ENCODE measurements around the gene DNHD1. TPM values are rescaled to one million over a fixed set of nuclear protein-coding genes. Genes with fewer than 3 reads are reported as not detected.

Gene DNHD1
- total and polyA plus RNA-seq, 5 donors from 2014 or later, result 0.65 to 32.7 (median 1.6) TPM

DNA sequence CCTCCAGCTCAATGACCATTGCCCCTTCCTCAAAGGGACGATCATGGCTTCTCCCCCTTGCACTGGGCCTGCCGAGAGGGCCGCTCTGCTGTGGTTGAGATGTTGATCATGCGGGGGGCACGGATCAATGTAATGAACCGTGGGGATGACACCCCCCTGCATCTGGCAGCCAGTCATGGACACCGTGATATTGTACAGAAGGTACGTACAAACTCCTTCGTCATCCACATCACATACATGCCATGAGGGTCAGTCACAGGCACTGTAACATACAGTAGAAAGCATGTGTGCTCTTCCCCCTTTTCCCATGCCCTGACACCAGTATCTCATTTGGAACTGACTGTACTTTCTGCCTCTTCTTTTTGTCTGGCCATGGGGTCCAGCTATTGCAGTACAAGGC is 110.9 kb downstream of the DNHD1 start:
- Histone ChIP-seq H3K36me3 (ENCODE audit: control insufficient read depth, insufficient read depth, low read length) (peaks cover 36% of the 10 kb centered on the region), H3K9me3 (ENCODE audit: control insufficient read depth in 2 of 2, low read length in 2 of 2) (no peaks in the 10 kb centered on the region), H3K27ac (ENCODE audit: insufficient read depth, low read length, poor library complexity, severe bottlenecking) (peak overlapping the region; percentile 75), H3K4me3 (ENCODE audit: low read depth, low read length) (peak overlapping the region; percentile 54), H3K4me1 (ENCODE audit: control insufficient read depth, insufficient read depth, low read length, poor library complexity, severe bottlenecking) (peaks cover 71% of the 10 kb centered on the region), H3K27me3 (ENCODE audit: control insufficient read depth, insufficient read depth, low read length) (no peaks in the 10 kb centered on the region)
- Mint-ChIP-seq H3K9me3 (no peaks in the 10 kb centered on the region), H3K4me3 (peak overlapping the region in 1 of 4 donors; percentile 16), H3K4me1 (peaks cover 8 to 38% (median 30%) of the 10 kb centered on the region in 4 donors), H3K27me3 (no peaks in the 10 kb centered on the region), H3K36me3 (peaks cover 21% of the 10 kb centered on the region), H3K27ac (peak overlapping the region in 1 of 3 donors; percentile 60)
- ATAC-seq (ENCODE audit: low read depth in 2 of 2), result no peak
- DNase-seq, result no peak

DNA sequence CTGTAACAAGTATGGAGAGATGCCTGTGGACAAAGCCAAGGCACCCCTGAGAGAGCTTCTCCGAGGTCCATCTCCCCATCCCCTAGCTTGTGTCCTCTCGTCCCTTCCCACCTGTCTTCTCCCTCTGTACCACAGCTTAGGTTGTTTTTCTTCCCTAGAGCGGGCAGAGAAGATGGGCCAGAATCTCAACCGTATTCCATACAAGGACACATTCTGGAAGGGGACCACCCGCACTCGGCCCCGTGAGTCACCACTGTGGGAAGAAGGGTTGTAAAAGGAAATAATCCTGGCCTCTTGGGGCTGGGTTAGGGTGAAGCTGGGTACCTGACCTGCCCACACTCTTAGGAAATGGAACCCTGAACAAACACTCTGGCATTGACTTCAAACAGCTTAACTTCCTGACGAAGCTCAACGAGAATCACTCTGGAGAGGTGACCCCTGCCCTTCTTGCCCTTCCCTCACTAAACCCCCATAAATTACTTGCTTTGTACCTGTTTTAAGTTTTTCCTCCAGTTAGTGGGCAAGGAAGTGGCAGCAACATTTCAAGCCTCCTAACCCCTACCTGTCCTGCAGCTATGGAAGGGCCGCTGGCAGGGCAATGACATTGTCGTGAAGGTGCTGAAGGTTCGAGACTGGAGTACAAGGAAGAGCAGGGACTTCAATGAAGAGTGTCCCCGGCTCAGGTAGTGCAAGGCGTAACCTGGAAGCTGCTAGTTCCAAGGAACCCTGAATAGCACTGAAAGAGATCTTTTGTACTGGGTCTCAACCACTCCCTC is 111.8 kb downstream of the DNHD1 start:
- Histone ChIP-seq H3K27ac (ENCODE audit: insufficient read depth, low read length, poor library complexity, severe bottlenecking) (peak overlapping the region; percentile 57), H3K27me3 (ENCODE audit: control insufficient read depth, insufficient read depth, low read length) (no peaks in the 10 kb centered on the region), H3K4me3 (ENCODE audit: low read depth, low read length) (no peak overlapping the region), H3K36me3 (ENCODE audit: control insufficient read depth, insufficient read depth, low read length) (peaks cover 36% of the 10 kb centered on the region), H3K9me3 (ENCODE audit: control insufficient read depth in 2 of 2, low read length in 2 of 2) (no peaks in the 10 kb centered on the region), H3K4me1 (ENCODE audit: control insufficient read depth, insufficient read depth, low read length, poor library complexity, severe bottlenecking) (peaks cover 71% of the 10 kb centered on the region)
- H3K9me3 Mint-ChIP-seq, result no peaks in the 10 kb centered on the region
- no peak for ATAC-seq (ENCODE audit: low read depth in 2 of 2)
- H3K4me3 Mint-ChIP-seq, result peak overlapping the region in 1 of 4 donors; percentile 16
- DNase-seq, result no peak
- H3K27ac Mint-ChIP-seq, result peak overlapping the region in 1 of 3 donors; percentile 98
- peaks cover 21% of the 10 kb centered on the region for H3K36me3 Mint-ChIP-seq
- peaks cover 8 to 38% (median 30%) of the 10 kb centered on the region in 4 donors for H3K4me1 Mint-ChIP-seq
- H3K27me3 Mint-ChIP-seq, result no peaks in the 10 kb centered on the region

DNA sequence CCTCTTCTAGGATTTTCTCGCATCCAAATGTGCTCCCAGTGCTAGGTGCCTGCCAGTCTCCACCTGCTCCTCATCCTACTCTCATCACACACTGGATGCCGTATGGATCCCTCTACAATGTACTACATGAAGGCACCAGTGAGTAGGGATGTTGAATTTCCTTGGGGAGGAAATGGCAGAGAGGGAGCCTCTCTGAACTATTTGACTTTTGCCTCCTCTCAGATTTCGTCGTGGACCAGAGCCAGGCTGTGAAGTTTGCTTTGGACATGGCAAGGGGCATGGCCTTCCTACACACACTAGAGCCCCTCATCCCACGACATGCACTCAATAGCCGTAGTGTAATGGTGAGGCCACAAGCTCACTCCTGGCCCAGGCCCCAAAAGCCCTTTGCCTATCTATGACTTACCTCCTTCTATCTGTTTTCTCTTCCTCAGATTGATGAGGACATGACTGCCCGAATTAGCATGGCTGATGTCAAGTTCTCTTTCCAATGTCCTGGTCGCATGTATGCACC is 112.5 kb downstream of the DNHD1 start:
- ATAC-seq (ENCODE audit: low read depth in 2 of 2), result no peak
- no peak for DNase-seq
- H3K4me3 ChIP-seq (ENCODE audit: low read depth, low read length), result no peak overlapping the region
- Mint-ChIP-seq H3K36me3 (peaks cover 21% of the 10 kb centered on the region), H3K4me3 (peak overlapping the region in 3 of 4 donors; percentile 62 to 94 (median 73)), H3K4me1 (peaks cover 8 to 38% (median 30%) of the 10 kb centered on the region in 4 donors), H3K9me3 (no peaks in the 10 kb centered on the region), H3K27me3 (no peaks in the 10 kb centered on the region), H3K27ac (peak overlapping the region in 2 of 3 donors; percentile 2 to 98)
- H3K36me3 ChIP-seq (ENCODE audit: control insufficient read depth, insufficient read depth, low read length), result peaks cover 36% of the 10 kb centered on the region
- H3K27ac ChIP-seq (ENCODE audit: insufficient read depth, low read length, poor library complexity, severe bottlenecking), result peak overlapping the region; percentile 57
- H3K9me3 ChIP-seq (ENCODE audit: control insufficient read depth in 2 of 2, low read length in 2 of 2), result no peaks in the 10 kb centered on the region
- peaks cover 66% of the 10 kb centered on the region for H3K4me1 ChIP-seq (ENCODE audit: control insufficient read depth, insufficient read depth, low read length, poor library complexity, severe bottlenecking)
- H3K27me3 ChIP-seq (ENCODE audit: control insufficient read depth, insufficient read depth, low read length), result no peaks in the 10 kb centered on the region

DNA sequence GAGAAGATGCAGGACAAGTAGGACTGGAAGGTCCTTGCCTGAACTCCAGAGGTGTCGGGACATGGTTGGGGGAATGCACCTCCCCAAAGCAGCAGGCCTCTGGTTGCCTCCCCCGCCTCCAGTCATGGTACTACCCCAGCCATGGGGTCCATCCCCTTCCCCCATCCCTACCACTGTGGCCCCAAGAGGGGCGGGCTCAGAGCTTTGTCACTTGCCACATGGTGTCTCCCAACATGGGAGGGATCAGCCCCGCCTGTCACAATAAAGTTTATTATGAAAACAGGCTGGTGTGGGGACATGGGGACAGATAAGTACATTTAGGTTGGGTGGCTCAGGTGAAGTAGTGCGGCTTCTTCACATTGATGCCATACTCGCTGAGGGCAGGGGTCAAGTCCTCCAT is 113.5 kb downstream of the DNHD1 start:
- H3K27ac ChIP-seq (ENCODE audit: insufficient read depth, low read length, poor library complexity, severe bottlenecking), result peak overlapping the region; percentile 95
- H3K4me1 ChIP-seq (ENCODE audit: control insufficient read depth, insufficient read depth, low read length, poor library complexity, severe bottlenecking), result peaks cover 56% of the 10 kb centered on the region
- H3K27ac Mint-ChIP-seq, result peak overlapping the region in 1 of 3 donors; percentile 98
- H3K36me3 Mint-ChIP-seq, result peaks cover 27% of the 10 kb centered on the region
- peak overlapping the region in 3 of 4 donors; percentile 92 to 95 (median 94) for H3K4me3 Mint-ChIP-seq
- H3K4me1 Mint-ChIP-seq, result peaks cover 8 to 42% (median 34%) of the 10 kb centered on the region in 4 donors
- ATAC-seq (ENCODE audit: low read depth in 2 of 2) (no peak), DNase-seq (no peak)
- H3K27me3 ChIP-seq (ENCODE audit: control insufficient read depth, insufficient read depth, low read length), result no peaks in the 10 kb centered on the region
- no peaks in the 10 kb centered on the region for H3K27me3 Mint-ChIP-seq
- no peaks in the 10 kb centered on the region for H3K9me3 Mint-ChIP-seq
- peak overlapping the region; percentile 71 for H3K4me3 ChIP-seq (ENCODE audit: low read depth, low read length)
- H3K9me3 ChIP-seq (ENCODE audit: control insufficient read depth in 2 of 2, low read length in 2 of 2), result no peaks in the 10 kb centered on the region
- H3K36me3 ChIP-seq (ENCODE audit: control insufficient read depth, insufficient read depth, low read length), result peaks cover 38% of the 10 kb centered on the region

DNA sequence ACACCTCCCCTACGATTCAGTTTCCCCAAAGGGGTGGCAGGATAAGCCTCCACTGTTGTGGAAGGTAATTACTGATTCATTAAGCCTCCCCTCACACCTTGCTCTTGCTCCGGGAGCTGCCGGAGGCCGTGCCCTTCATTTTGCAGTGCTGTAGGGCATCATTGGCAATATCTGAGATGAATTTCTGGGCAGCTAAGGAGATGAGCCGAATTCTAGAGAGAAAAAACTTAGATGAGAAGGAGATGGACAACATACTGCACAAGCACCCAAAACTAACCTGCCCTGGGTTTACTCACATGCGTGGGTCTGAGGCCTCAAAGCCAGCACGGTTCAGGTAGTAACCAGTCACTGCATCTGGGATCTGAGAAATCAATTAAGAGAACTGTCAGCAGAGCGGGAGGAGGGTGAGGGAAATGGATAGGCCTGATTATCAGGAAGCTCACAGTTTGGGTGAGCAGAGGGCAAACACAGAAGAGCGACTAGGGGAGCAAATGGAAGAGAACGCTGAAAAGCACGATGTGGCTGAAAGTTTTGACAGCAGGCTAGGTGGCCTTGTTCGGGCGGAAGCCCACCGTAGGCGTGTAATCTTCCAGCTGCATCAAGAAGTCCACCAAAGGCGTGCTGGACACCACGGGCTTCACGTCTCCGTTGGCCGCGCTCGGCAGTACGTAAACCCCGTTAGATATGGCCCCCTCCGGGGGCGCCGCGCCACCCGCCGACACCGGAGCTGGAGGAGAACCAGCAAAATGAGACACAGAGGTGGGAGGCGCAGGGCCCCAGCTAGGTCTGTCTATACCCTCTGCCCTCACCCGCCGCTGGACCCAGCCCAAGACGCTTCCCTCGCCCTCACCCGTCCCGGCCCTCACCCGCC is 114.2 kb downstream of the DNHD1 start:
- Mint-ChIP-seq H3K4me1 (peaks cover 2 to 47% (median 40%) of the 10 kb centered on the region in 4 donors), H3K27me3 (no peaks in the 10 kb centered on the region)

DNA sequence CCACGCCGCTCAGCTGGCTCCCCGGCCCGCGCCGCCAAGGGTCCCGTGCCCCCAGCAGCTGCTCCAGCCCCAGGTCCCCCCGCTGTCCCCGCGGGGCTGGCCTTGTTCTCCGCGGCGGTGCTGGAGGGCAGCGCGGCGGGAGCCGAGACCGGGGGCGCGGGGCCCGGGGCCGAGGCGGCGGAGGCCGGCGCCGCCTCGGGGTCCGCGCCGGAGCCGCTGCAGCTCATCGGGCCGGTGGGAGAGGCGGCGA is 114.8 kb downstream of the DNHD1 start:
- peaks cover 0 to 51% (median 38%) of the 10 kb centered on the region in 4 donors for H3K4me1 Mint-ChIP-seq
- no peak overlapping the region for H3K4me3 ChIP-seq (ENCODE audit: low read depth, low read length)
- ATAC-seq (ENCODE audit: low read depth in 2 of 2), result peak; percentile 1 to 9

More for the DNA sequence above, 114.2 kb downstream of the DNHD1 start:
- H3K27me3 ChIP-seq (ENCODE audit: control insufficient read depth, insufficient read depth, low read length), result no peaks in the 10 kb centered on the region
- Mint-ChIP-seq H3K27ac (peak overlapping the region in 2 of 3 donors; percentile 98), H3K4me3 (peak overlapping the region in 3 of 4 donors; percentile 92 to 95 (median 94)), H3K9me3 (no peaks in the 10 kb centered on the region), H3K36me3 (peaks cover 33% of the 10 kb centered on the region)
- ATAC-seq (ENCODE audit: low read depth in 2 of 2), result no peak
- peaks cover 44% of the 10 kb centered on the region for H3K36me3 ChIP-seq (ENCODE audit: control insufficient read depth, insufficient read depth, low read length)
- H3K27ac ChIP-seq (ENCODE audit: insufficient read depth, low read length, poor library complexity, severe bottlenecking), result peak overlapping the region; percentile 95
- peak in 1 of 3 donors; percentile 42 for DNase-seq
- peaks cover 48% of the 10 kb centered on the region for H3K4me1 ChIP-seq (ENCODE audit: control insufficient read depth, insufficient read depth, low read length, poor library complexity, severe bottlenecking)
- no peaks in the 10 kb centered on the region for H3K9me3 ChIP-seq (ENCODE audit: control insufficient read depth in 2 of 2, low read length in 2 of 2)
- peak overlapping the region; percentile 71 for H3K4me3 ChIP-seq (ENCODE audit: low read depth, low read length)

DNA sequence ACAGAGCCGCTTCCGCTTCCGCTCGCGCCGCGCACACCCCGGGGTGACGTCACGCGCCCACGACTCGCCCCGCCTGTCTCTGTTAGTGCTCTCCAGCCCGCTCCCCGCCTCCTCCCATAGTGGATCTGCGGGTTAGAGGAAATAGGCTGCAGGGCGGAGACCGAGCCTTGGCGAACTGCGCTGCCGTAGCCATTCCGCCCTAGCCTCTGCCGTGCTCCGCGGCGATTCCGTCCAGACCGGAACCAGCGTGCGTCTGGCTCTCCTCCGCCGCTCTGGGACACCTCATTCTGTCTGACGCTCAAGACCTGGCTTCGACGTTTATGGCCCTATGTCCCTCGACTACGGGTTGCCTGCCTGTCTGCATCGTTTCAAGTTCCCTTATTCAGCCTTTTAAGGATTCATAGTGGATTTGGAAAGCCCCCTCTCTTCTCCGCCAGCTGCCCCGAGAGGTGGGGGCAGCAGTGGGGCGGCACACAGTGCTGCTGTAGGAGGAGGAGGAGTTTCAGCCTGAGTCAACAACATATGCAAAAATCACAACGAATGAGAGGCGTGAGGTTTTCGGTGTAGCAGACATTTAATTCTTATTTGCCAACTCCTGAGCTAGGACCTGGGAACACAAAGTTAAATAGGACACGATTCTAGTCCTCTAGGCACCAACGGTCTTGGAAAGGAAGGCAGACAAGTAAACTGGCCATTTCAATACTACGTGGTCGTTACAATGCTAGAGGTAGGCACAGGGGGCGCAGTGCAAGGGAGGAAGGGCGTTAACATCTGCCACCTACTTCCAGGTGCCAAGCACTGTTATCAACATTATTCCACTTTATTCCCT is 115.3 kb downstream of the DNHD1 start, which contains the start of gene TAF10:
Gene TAF10, minus strand, starts transcription at position 4 of the 829 bp plus-strand sequence. CDS start 27 bp downstream, outside the sequence.
- H3K36me3 Mint-ChIP-seq, result peaks cover 36% of the 10 kb centered on the region

More for the DNA sequence above, 114.8 kb downstream of the DNHD1 start:
- Histone ChIP-seq H3K27me3 (ENCODE audit: control insufficient read depth, insufficient read depth, low read length) (no peaks in the 10 kb centered on the region), H3K9me3 (ENCODE audit: control insufficient read depth in 2 of 2, low read length in 2 of 2) (no peaks in the 10 kb centered on the region), H3K27ac (ENCODE audit: insufficient read depth, low read length, poor library complexity, severe bottlenecking) (peak overlapping the region; percentile 95), H3K4me1 (ENCODE audit: control insufficient read depth, insufficient read depth, low read length, poor library complexity, severe bottlenecking) (peaks cover 45% of the 10 kb centered on the region), H3K36me3 (ENCODE audit: control insufficient read depth, insufficient read depth, low read length) (peaks cover 50% of the 10 kb centered on the region)
- H3K4me3 Mint-ChIP-seq, result peak overlapping the region in 3 of 4 donors; percentile 92 to 95 (median 94)
- no peaks in the 10 kb centered on the region for H3K27me3 Mint-ChIP-seq
- DNase-seq, result no peak
- peak overlapping the region in 2 of 3 donors; percentile 98 for H3K27ac Mint-ChIP-seq
- H3K36me3 Mint-ChIP-seq, result peaks cover 36% of the 10 kb centered on the region
- no peaks in the 10 kb centered on the region for H3K9me3 Mint-ChIP-seq

More for the DNA sequence above, 115.3 kb downstream of the DNHD1 start, which contains the start of gene TAF10:
- H3K9me3 ChIP-seq (ENCODE audit: control insufficient read depth in 2 of 2, low read length in 2 of 2), result no peaks in the 10 kb centered on the region
- H3K36me3 ChIP-seq (ENCODE audit: control insufficient read depth, insufficient read depth, low read length), result peaks cover 52% of the 10 kb centered on the region
- H3K4me1 ChIP-seq (ENCODE audit: control insufficient read depth, insufficient read depth, low read length, poor library complexity, severe bottlenecking), result peaks cover 45% of the 10 kb centered on the region
- H3K9me3 Mint-ChIP-seq, result no peaks in the 10 kb centered on the region
- no peaks in the 10 kb centered on the region for H3K27me3 ChIP-seq (ENCODE audit: control insufficient read depth, insufficient read depth, low read length)
- H3K4me3 ChIP-seq (ENCODE audit: low read depth, low read length), result peak within 1 kb of the TSS; percentile 96
- peak within 1 kb of the TSS in 2 of 3 donors; percentile 98 for H3K27ac Mint-ChIP-seq
- H3K4me1 Mint-ChIP-seq, result peaks cover 0 to 52% (median 36%) of the 10 kb centered on the region in 4 donors
- H3K27ac ChIP-seq (ENCODE audit: insufficient read depth, low read length, poor library complexity, severe bottlenecking), result peak within 1 kb of the TSS; percentile 95
- H3K27me3 Mint-ChIP-seq, result no peaks in the 10 kb centered on the region
- peak within 1 kb of the TSS in 3 of 4 donors; percentile 92 to 95 (median 94) for H3K4me3 Mint-ChIP-seq
- ATAC-seq (ENCODE audit: low read depth in 2 of 2) (peak; percentile 89 to 90), DNase-seq (peak; percentile 94 to 98 (median 95))
